Measurements from ENCODE around the gene RAB22A. TPM values are rescaled to one million over a fixed set of nuclear protein-coding genes. Genes with fewer than 3 reads are reported as not detected.

RAB22A gene
- total RNA-seq, 1 donor from 2014 or later: 15.5 TPM

GRCh38 chr20:58310291-58310782 lies 822 bp downstream of the RAB22A start:
- H3K9me3 Mint-ChIP-seq: no peaks in the 10 kb centered on the region
- DNase-seq (ENCODE audit: low read depth, low spot score): no peak
- H3K36me3 Mint-ChIP-seq (ENCODE audit: low read depth): peaks cover 12% of the 10 kb centered on the region
- H3K27ac Mint-ChIP-seq (ENCODE audit: unreplicated experiment): peak overlapping the region; percentile 87
- peak overlapping the region; percentile 96 for H3K4me3 Mint-ChIP-seq
- no peak for TF ChIP-seq CTCF (conservative IDR thresholded peaks at IDR 0.05)
- H3K4me1 Mint-ChIP-seq: peaks cover 18% of the 10 kb centered on the region
- H3K27me3 Mint-ChIP-seq (ENCODE audit: low read depth): no peaks in the 10 kb centered on the region

GRCh38 chr20:58312836-58313235 lies 3.3 kb downstream of the RAB22A start:
- DNase-seq (ENCODE audit: low read depth, low spot score): no peak
- Mint-ChIP-seq H3K4me3 (peak overlapping the region; percentile 27), H3K4me1 (peaks cover 18% of the 10 kb centered on the region), H3K27ac (ENCODE audit: unreplicated experiment) (no peak overlapping the region), H3K36me3 (ENCODE audit: low read depth) (peaks cover 29% of the 10 kb centered on the region), H3K9me3 (no peaks in the 10 kb centered on the region), H3K27me3 (ENCODE audit: low read depth) (no peaks in the 10 kb centered on the region)
- no peak for TF ChIP-seq CTCF (conservative IDR thresholded peaks at IDR 0.05)

- H3K4me3 Mint-ChIP-seq: peak overlapping the region; percentile 56
These were observed 3.9 kb downstream of the RAB22A start for GRCh38 chr20:58313396-58313795.

DNA sequence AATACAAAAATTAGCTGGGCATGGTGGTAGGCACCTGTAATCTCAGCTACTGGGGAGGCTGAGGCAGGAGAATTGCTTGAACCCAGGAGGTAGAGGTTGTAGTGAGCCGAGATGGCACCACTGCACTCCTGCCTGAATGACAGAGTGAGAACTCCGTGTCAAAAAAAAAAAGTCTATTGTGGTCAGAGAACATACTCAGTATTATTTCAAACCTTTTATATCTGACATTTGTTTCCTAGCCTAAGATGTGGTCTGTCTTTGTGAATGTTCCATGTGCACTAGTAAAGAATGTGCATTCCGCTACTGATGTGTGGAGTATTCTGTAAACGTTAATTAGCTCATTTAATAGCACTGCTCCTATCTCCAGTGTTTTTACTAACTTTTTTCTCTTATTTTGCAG lies 11.7 kb downstream of the RAB22A start:
- DNase-seq (ENCODE audit: low read depth, low spot score): no peak
- Mint-ChIP-seq H3K36me3 (ENCODE audit: low read depth) (peaks cover 20% of the 10 kb centered on the region), H3K27ac (ENCODE audit: unreplicated experiment) (no peak overlapping the region), H3K9me3 (no peaks in the 10 kb centered on the region), H3K27me3 (ENCODE audit: low read depth) (no peaks in the 10 kb centered on the region), H3K4me3 (no peak overlapping the region), H3K4me1 (no peaks in the 10 kb centered on the region)
- no peak for TF ChIP-seq CTCF (conservative IDR thresholded peaks at IDR 0.05)

More at GRCh38 chr20:58313396-58313795, 3.9 kb downstream of the RAB22A start:
- Mint-ChIP-seq H3K27me3 (ENCODE audit: low read depth) (no peaks in the 10 kb centered on the region), H3K4me1 (peaks cover 14% of the 10 kb centered on the region), H3K27ac (ENCODE audit: unreplicated experiment) (peak overlapping the region; percentile 54), H3K36me3 (ENCODE audit: low read depth) (peaks cover 29% of the 10 kb centered on the region), H3K9me3 (no peaks in the 10 kb centered on the region)
- no peak for TF ChIP-seq CTCF (conservative IDR thresholded peaks at IDR 0.05)
- DNase-seq (ENCODE audit: low read depth, low spot score): no peak

GRCh38 chr20:58322083-58322482 lies 12.6 kb downstream of the RAB22A start:
- H3K27ac Mint-ChIP-seq (ENCODE audit: unreplicated experiment): no peak overlapping the region

More at GRCh38 chr20:58322083-58322482, 12.6 kb downstream of the RAB22A start:
- TF ChIP-seq CTCF (conservative IDR thresholded peaks at IDR 0.05): no peak
- Mint-ChIP-seq H3K4me1 (no peaks in the 10 kb centered on the region), H3K9me3 (no peaks in the 10 kb centered on the region), H3K27me3 (ENCODE audit: low read depth) (no peaks in the 10 kb centered on the region), H3K36me3 (ENCODE audit: low read depth) (peaks cover 11% of the 10 kb centered on the region), H3K4me3 (no peak overlapping the region)
- no peak for DNase-seq (ENCODE audit: low read depth, low spot score)
